ENCODE measurements around the gene CACNB1. TPM values are rescaled to one million over a fixed set of nuclear protein-coding genes. Genes with fewer than 3 reads are reported as not detected.

CACNB1 gene
- total RNA-seq, 8 experiments from 2014 or later: 1.9 to 19.3 (median 16.0) TPM

GRCh38 chr17:39236450-39236927, 39.0 kb upstream of the CACNB1 start:
- H3K4me1 ChIP-seq (replicated peaks in 1 of 2): peaks cover 9% of the 10 kb centered on the region in 2 donors
- H3K27ac ChIP-seq: no peak overlapping the region
- no peak for ATAC-seq (replicated peaks in 6 of 8)
- WGBS, 10 experiments: 40 to 60% methylated on average over 1 to 2 of the region's 5 CpGs; no CpG with 5 or more reads in 8 of the 10 experiments
- no peak overlapping the region for H3K4me3 ChIP-seq
- in situ Hi-C loops (cut with MboI; ENCODE audit: low pct_unique_long_range_greater_than_20kb in 2 of 9, low sequenced_read_pairs in 9 of 9, unreplicated experiment in 9 of 9): loop anchor here in 1 of 9 experiments (25.0 kb wide), 1 partner anchor 249 kb away; no protein-coding TSS in a partner anchor

GRCh38 chr17:39235555-39236449, 38.3 kb upstream of the CACNB1 start:
- Histone ChIP-seq H3K4me1 (replicated peaks in 1 of 2) (peaks cover 16% of the 10 kb centered on the region in 2 donors), H3K27ac (no peak overlapping the region), H3K4me3 (no peak overlapping the region)
- 8 to 70% (median 27%) methylated on average over 2 to 12 of the region's 18 CpGs for WGBS, 10 experiments
- peak in 4 of 8 experiments; percentile 11 to 86 (median 70) for ATAC-seq (replicated peaks in 6 of 8)
- in situ Hi-C loops (cut with MboI; ENCODE audit: low pct_unique_long_range_greater_than_20kb in 2 of 9, low sequenced_read_pairs in 9 of 9, unreplicated experiment in 9 of 9): loop anchor here in 1 of 9 experiments (25.0 kb wide), 1 partner anchor 249 kb away; no protein-coding TSS in a partner anchor

DNA sequence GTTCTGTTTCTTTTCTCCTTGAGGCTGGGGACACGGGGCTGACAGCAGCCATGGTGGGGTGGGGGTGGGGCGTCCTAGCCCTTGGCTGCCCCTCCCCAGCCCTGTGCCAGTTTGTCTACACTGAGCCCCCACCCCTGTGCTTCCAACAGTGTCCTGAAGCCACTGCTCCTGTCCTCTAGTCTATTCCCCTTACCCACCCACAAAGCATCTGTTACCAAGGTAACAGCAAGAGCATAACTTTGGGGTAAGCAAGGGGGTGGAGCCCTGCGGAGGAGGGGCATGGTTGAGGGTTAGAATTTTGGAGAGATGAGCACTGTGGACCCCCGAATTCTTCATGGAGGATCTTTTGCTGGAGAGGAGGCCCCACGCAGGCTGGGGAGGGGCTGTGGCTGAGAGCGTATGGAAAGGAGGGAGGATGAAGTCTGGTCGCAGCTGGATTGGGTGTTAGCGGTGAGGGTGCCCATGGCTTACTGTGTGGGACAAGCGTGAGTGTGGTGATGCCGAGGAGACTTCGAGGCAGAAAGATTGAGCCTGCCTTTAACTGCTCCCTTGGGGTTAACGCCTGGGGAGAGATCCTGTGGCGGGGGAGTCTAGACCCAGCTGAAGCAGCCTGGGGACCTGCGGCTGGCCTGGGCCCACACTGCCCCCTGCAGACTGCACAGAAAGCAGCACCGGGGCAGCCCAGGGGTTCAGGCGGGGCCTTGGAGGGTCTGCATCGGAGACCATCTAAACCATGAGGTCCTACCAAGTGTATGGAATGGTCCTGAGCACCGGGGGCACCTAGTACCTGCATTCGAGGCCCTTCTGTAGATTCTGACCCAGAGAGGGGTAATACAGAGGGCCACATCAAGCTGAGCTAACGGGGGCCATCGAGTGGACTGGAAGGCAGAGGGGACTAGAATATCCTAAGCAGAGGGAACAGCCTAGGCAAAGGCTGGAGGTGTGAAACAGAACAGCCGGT, 34.4 kb upstream of the CACNB1 start:
- WGBS, 10 experiments: 0 to 100% (median 7%) methylated on average over 1 to 9 of the region's 22 CpGs; no CpG with 5 or more reads in 4 of the 10 experiments
- Histone ChIP-seq H3K4me3 (peak overlapping the region in 1 of 5 donors; percentile 0), H3K27ac (peak overlapping the region; percentile 64 to 70), H3K4me1 (replicated peaks in 1 of 2) (peaks cover 19 to 26% of the 10 kb centered on the region in 2 donors)
- in situ Hi-C loops (cut with MboI; ENCODE audit: low pct_unique_long_range_greater_than_20kb in 2 of 9, low sequenced_read_pairs in 9 of 9, unreplicated experiment in 9 of 9): loop anchor here in 1 of 9 experiments (25.0 kb wide), 1 partner anchor 245 kb away; no protein-coding TSS in a partner anchor
- peak; percentile 55 to 90 (median 83) for ATAC-seq (replicated peaks in 6 of 8)

DNA sequence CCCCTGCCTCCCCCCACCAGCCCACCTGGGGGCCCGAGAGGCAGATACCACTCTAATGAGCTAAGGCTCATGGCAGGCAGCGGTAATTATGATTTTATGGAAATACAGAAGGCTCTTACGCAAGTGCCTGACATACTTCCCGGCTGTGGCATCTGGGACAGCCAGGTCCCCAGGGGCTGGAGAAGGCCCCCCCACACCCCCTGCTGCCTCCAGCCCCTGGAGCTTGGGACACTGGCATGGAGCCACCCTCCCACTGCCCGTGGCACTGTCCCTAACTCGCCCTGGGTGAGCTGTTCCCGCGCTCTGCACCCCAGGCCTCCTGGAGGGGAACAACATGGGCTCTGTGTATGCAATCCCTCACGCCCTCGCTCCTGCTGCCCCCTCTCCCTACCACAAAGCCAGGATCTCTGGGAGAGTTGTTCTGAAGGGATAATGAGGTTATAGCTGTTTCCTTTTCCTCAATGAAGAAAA, 33.7 kb upstream of the CACNB1 start:
- in situ Hi-C loops (cut with MboI; ENCODE audit: low pct_unique_long_range_greater_than_20kb in 2 of 9, low sequenced_read_pairs in 9 of 9, unreplicated experiment in 9 of 9): loop anchor here in 1 of 9 experiments (25.0 kb wide), 1 partner anchor 244 kb away; no protein-coding TSS in a partner anchor
- Histone ChIP-seq H3K4me1 (replicated peaks in 1 of 2) (peaks cover 23 to 30% of the 10 kb centered on the region in 2 donors), H3K4me3 (no peak overlapping the region), H3K27ac (peak overlapping the region; percentile 64 to 70)
- WGBS, 10 experiments: 60% methylated on average over 1 to 2 of the region's 10 CpGs; no CpG with 5 or more reads in 8 of the 10 experiments
- peak in 6 of 8 experiments; percentile 30 to 56 (median 38) for ATAC-seq (replicated peaks in 6 of 8)

DNA sequence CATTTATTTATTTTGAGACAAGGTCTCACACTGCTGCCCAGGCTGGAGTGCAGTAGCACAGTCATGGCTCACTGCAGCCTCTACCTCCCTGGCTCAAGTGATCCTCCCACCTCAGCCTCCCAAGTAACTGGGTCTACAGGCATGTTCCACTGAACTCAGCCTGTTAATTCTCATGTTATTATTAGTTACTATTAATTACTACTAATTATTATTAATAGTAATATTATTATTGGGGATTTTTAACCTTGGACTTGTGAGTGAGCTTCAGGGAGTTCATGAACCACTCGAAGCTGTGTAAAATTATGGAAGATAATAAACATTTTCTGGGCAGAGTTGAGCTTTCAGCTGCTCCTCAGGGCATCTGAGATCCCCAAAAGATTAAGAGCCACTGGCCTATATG, 32.9 kb upstream of the CACNB1 start:
- Histone ChIP-seq H3K27ac (no peak overlapping the region), H3K4me1 (replicated peaks in 1 of 2) (peaks cover 23 to 31% of the 10 kb centered on the region in 2 donors), H3K4me3 (no peak overlapping the region)
- 0 to 100% (median 67%) methylated on average over 1 of the region's 1 CpG; no CpG with 5 or more reads in 5 of the 10 experiments for WGBS, 10 experiments
- ATAC-seq (replicated peaks in 6 of 8): no peak
- in situ Hi-C loops (cut with MboI; ENCODE audit: low pct_unique_long_range_greater_than_20kb in 2 of 9, low sequenced_read_pairs in 9 of 9, unreplicated experiment in 9 of 9): loop anchor here in 1 of 9 experiments (25.0 kb wide), 1 partner anchor 243 kb away; no protein-coding TSS in a partner anchor

DNA sequence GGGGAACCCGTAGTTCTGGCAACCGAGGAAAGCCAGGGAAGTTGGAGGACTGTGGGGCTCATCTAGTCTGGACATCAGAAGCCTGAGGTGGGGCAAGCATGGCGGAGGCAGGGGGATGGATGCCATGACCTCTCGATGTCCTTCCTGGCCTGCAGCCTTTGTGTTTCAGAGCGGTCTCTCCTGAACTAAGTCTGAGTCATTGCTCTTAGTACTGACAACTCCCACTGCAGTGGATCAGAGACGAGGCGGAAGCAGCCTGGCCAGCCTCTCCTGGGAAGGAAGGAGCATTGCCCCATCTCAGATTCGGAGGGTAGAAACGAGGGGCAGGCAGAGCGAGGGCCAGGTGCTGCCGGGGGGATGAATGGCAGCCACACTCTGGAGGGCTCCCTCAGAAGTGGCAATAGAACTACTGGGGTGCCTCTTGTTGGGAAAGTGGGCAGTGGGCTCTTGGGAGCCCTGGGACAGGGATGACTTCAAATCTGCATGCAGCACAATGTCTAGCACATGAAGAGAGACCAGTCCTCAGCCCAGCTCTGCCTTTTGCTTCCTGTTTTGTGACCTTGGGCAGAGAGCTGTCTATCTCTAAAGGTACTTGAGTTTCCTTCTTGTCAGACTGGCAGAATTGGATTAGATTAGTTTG, 31.9 kb upstream of the CACNB1 start:
- no peak overlapping the region for H3K4me3 ChIP-seq
- in situ Hi-C loops (cut with MboI; ENCODE audit: low pct_unique_long_range_greater_than_20kb in 2 of 9, low sequenced_read_pairs in 9 of 9, unreplicated experiment in 9 of 9): loop anchor here in 1 of 9 experiments (25.0 kb wide), 1 partner anchor 242 kb away; no protein-coding TSS in a partner anchor
- WGBS, 10 experiments: 4 to 83% (median 64%) methylated on average over 1 to 9 of the region's 11 CpGs; no CpG with 5 or more reads in 2 of the 10 experiments
- H3K27ac ChIP-seq: no peak overlapping the region
- ATAC-seq (replicated peaks in 6 of 8): peak in 2 of 8 experiments; percentile 63 to 78
- H3K4me1 ChIP-seq (replicated peaks in 1 of 2): peaks cover 27 to 35% of the 10 kb centered on the region in 2 donors

DNA sequence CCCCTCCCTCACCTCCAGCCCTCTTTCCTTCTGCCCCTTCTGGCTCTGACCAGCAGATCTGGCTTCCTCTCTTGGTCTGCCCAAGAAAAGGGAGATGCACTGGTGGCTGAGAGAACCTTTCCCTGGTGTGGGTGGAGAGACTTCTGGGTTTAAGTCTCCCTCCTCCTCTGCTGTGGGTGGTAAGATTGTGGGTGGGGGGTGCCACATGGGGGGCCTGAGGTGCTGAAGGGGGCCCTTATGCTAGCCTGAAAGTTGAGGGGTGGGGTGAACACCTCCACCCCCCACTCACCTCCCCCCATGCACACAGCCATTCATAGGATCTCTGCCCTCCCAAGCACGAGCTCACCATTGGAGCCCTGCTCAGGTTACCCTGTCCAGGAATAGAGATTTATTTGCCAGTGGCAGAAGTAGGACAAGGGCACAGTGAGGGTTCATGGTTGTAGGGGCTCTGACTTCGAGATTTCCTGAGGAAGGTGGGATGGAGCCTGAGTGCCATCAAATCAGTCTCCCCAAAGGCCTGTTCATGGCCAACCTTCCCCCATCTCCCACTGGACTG, 30.0 kb upstream of the CACNB1 start:
- Histone ChIP-seq H3K27ac (no peak overlapping the region), H3K4me1 (replicated peaks in 1 of 2) (peaks cover 27 to 38% of the 10 kb centered on the region in 2 donors), H3K4me3 (no peak overlapping the region)
- ATAC-seq (replicated peaks in 6 of 8): no peak
- no CpG with 5 or more reads among the region's 2 CpGs for WGBS, 10 experiments
- in situ Hi-C loops (cut with MboI; ENCODE audit: low pct_unique_long_range_greater_than_20kb in 2 of 9, low sequenced_read_pairs in 9 of 9, unreplicated experiment in 9 of 9): loop anchor here in 1 of 9 experiments (25.0 kb wide), 1 partner anchor 240 kb away; no protein-coding TSS in a partner anchor

- peak; percentile 58 to 95 (median 90) for ATAC-seq (replicated peaks in 6 of 8)
- WGBS, 10 experiments: 28 to 72% (median 60%) methylated on average over 1 to 8 of the region's 24 CpGs; no CpG with 5 or more reads in 4 of the 10 experiments
Measured at GRCh38 chr17:39225959-39226683, 28.7 kb upstream of the CACNB1 start.

GRCh38 chr17:39225308-39225958, 28.0 kb upstream of the CACNB1 start, which contains the start of gene STAC2:
STAC2 (minus strand) TSS chr17:39225945; CDS start chr17:39225502, 443 bp downstream.
- ATAC-seq (replicated peaks in 6 of 8): peak; percentile 4 to 47 (median 40)
- H3K4me1 ChIP-seq (replicated peaks in 1 of 2): peaks cover 8 to 19% of the 10 kb centered on the region in 2 donors
- peak within 1 kb of the TSS; percentile 31 to 39 (median 36) for H3K4me3 ChIP-seq
- WGBS, 10 experiments: 0% methylated on average over 5 of the region's 71 CpGs; no CpG with 5 or more reads in 9 of the 10 experiments
- in situ Hi-C loops (cut with MboI; ENCODE audit: low pct_unique_long_range_greater_than_20kb in 2 of 9, low sequenced_read_pairs in 9 of 9, unreplicated experiment in 9 of 9): loop anchor here in 1 of 9 experiments (25.0 kb wide), 1 partner anchor 238 kb away; no protein-coding TSS in a partner anchor
- H3K27ac ChIP-seq: no peak within 1 kb of the TSS

More at GRCh38 chr17:39225959-39226683, 28.7 kb upstream of the CACNB1 start:
- in situ Hi-C loops (cut with MboI; ENCODE audit: low pct_unique_long_range_greater_than_20kb in 2 of 9, low sequenced_read_pairs in 9 of 9, unreplicated experiment in 9 of 9): loop anchor here in 1 of 9 experiments (25.0 kb wide), 1 partner anchor 239 kb away; no protein-coding TSS in a partner anchor
- peak overlapping the region; percentile 31 to 39 (median 36) for H3K4me3 ChIP-seq
- no peak overlapping the region for H3K27ac ChIP-seq
- H3K4me1 ChIP-seq (replicated peaks in 1 of 2): peaks cover 14 to 25% of the 10 kb centered on the region in 2 donors

DNA sequence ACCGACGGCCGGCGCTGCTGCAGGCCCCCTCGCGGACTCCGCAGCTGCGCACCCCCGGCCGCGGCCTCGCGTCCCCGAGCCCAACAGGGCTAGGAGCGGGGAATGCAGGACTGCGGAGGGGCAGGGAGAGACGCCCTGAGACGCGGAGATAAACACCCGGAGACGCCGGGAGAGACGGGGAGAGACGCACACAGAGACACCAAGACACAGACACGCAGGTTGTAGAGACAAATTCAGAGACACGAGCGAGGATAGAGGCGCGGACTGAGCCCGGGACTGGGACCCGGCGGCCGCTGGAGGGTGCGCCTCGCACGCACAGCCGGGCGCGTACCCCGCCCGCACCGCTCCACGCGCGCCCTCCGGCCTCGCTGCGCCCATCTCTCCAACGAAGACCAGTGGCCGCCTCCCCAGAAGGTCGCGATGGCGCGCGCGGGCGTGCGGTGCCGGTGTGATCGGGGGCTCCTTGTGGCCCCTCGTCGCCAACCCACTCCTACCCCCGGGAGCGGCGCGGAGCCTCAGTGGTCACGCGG, 27.4 kb upstream of the CACNB1 start:
- in situ Hi-C loops (cut with MboI; ENCODE audit: low pct_unique_long_range_greater_than_20kb in 2 of 9, low sequenced_read_pairs in 9 of 9, unreplicated experiment in 9 of 9): loop anchor here in 1 of 9 experiments (25.0 kb wide), 1 partner anchor 238 kb away; no protein-coding TSS in a partner anchor
- Histone ChIP-seq H3K4me3 (peak overlapping the region; percentile 31 to 39 (median 36)), H3K27ac (no peak overlapping the region), H3K4me1 (replicated peaks in 1 of 2) (peaks cover 8 to 17% of the 10 kb centered on the region in 2 donors)
- 3 to 7% (median 6%) methylated on average over 5 to 19 of the region's 68 CpGs; no CpG with 5 or more reads in 6 of the 10 experiments for WGBS, 10 experiments
- ATAC-seq (replicated peaks in 6 of 8): peak in 7 of 8 experiments; percentile 6 to 39 (median 27)
